ENCODE results near the gene SSX2IP. TPM values are rescaled to one million over a fixed set of nuclear protein-coding genes. Genes with fewer than 3 reads are reported as not detected.
A peak's percentile ranks its signal among the peaks of the same experiment; 100 is the strongest.

Gene SSX2IP
- total RNA-seq, 4 donors from 2014 or later: 3.6 to 5.5 (median 4.8) TPM

GRCh38 chr1:84720221-84720780, 30.0 kb upstream of the SSX2IP start:
- Histone ChIP-seq H3K36me3 (no peaks in the 10 kb centered on the region), H3K27ac (peak overlapping the region in 2 of 4 donors; percentile 57 to 66), H3K9me3 (no peaks in the 10 kb centered on the region), H3K4me3 (no peak overlapping the region), H3K27me3 (no peaks in the 10 kb centered on the region), H3K4me1 (peaks cover 0 to 26% (median 3%) of the 10 kb centered on the region in 4 donors)
- no peak for DNase-seq (ENCODE audit: low spot score in 2 of 2)
- 24 to 30% methylated on average over 5 of the region's 5 CpGs for WGBS, 2 donors
- TF ChIP-seq CTCF (IDR thresholded peaks at IDR 0.05): no peak

- no peak for DNase-seq (ENCODE audit: low spot score in 2 of 2)
- WGBS, 2 donors: 23 to 31% methylated on average over 8 of the region's 8 CpGs
- Histone ChIP-seq H3K4me3 (no peak overlapping the region), H3K9me3 (no peaks in the 10 kb centered on the region), H3K4me1 (peaks cover 0 to 26% (median 3%) of the 10 kb centered on the region in 4 donors), H3K36me3 (no peaks in the 10 kb centered on the region), H3K27ac (peak overlapping the region in 2 of 4 donors; percentile 57 to 66), H3K27me3 (no peaks in the 10 kb centered on the region)
- no peak for TF ChIP-seq EP300 (IDR thresholded peaks at IDR 0.05)
- TF ChIP-seq POLR2A (IDR thresholded peaks at IDR 0.05): no peak
- TF ChIP-seq CTCF (IDR thresholded peaks at IDR 0.05): no peak
Measured at GRCh38 chr1:84719543-84720217, 29.4 kb upstream of the SSX2IP start.

- Histone ChIP-seq H3K4me1 (peaks cover 0 to 17% (median 2%) of the 10 kb centered on the region in 4 donors), H3K9me3 (no peaks in the 10 kb centered on the region), H3K4me3 (no peak overlapping the region), H3K36me3 (no peaks in the 10 kb centered on the region), H3K27me3 (no peaks in the 10 kb centered on the region), H3K27ac (no peak overlapping the region)
- no peak for TF ChIP-seq CTCF (IDR thresholded peaks at IDR 0.05)
- TF ChIP-seq POLR2A (IDR thresholded peaks at IDR 0.05): no peak
- no peak for TF ChIP-seq EP300 (IDR thresholded peaks at IDR 0.05)
- no peak for DNase-seq (ENCODE audit: low spot score in 2 of 2)
- 75 to 84% methylated on average over 3 of the region's 3 CpGs for WGBS, 2 donors
Measured at GRCh38 chr1:84715342-84716019, 25.2 kb upstream of the SSX2IP start.

GRCh38 chr1:84712276-84712874, 22.1 kb upstream of the SSX2IP start:
- Histone ChIP-seq H3K4me3 (no peak overlapping the region), H3K27ac (no peak overlapping the region), H3K27me3 (no peaks in the 10 kb centered on the region), H3K9me3 (no peaks in the 10 kb centered on the region), H3K36me3 (no peaks in the 10 kb centered on the region), H3K4me1 (no peaks in the 10 kb centered on the region)
- WGBS, 2 donors: 75 to 78% methylated on average over 3 of the region's 3 CpGs
- no peak for TF ChIP-seq POLR2A (IDR thresholded peaks at IDR 0.05)
- TF ChIP-seq EP300 (IDR thresholded peaks at IDR 0.05): no peak
- no peak for TF ChIP-seq CTCF (IDR thresholded peaks at IDR 0.05)
- no peak for DNase-seq (ENCODE audit: low spot score in 2 of 2)

GRCh38 chr1:84711869-84712268, 21.6 kb upstream of the SSX2IP start:
- H3K9me3 ChIP-seq: no peaks in the 10 kb centered on the region
- H3K4me1 ChIP-seq: no peaks in the 10 kb centered on the region
- TF ChIP-seq CTCF (IDR thresholded peaks at IDR 0.05): no peak
- TF ChIP-seq EP300 (IDR thresholded peaks at IDR 0.05): no peak
- TF ChIP-seq POLR2A (IDR thresholded peaks at IDR 0.05): no peak
- no peak overlapping the region for H3K27ac ChIP-seq
- H3K36me3 ChIP-seq: no peaks in the 10 kb centered on the region
- WGBS, 2 donors: 54 to 59% methylated on average over 4 of the region's 4 CpGs
- H3K27me3 ChIP-seq: no peaks in the 10 kb centered on the region
- DNase-seq (ENCODE audit: low spot score in 2 of 2): no peak
- no peak overlapping the region for H3K4me3 ChIP-seq
